ENCODE data around the gene CACNA1I.
A peak's percentile ranks its signal among the peaks of the same experiment; 100 is the strongest.
"Not testable (repeated sequence)": the region's sequence is repeated elsewhere in the genome, so short reads cannot be mapped to it uniquely, and the experiment has no call there.

CACNA1I gene

GRCh38 chr22:39570665-39571064, at the start of gene CACNA1I:
Gene CACNA1I (plus strand): TSS chr22:39570753. CDS start chr22:39570753, 0 bp downstream.
- DNase-seq (ENCODE audit: low spot score): no peak

GRCh38 chr22:39521106-39521885, 49.3 kb upstream of the CACNA1I start:
- DNase-seq (ENCODE audit: low spot score): not testable (repeated sequence)

- DNase-seq (ENCODE audit: low spot score): not testable (repeated sequence)
Observed at GRCh38 chr22:39522091-39522490, 48.5 kb upstream of the CACNA1I start.

- no peak for DNase-seq (ENCODE audit: low spot score)
Observed at GRCh38 chr22:39522567-39523300, 47.8 kb upstream of the CACNA1I start.

DNA sequence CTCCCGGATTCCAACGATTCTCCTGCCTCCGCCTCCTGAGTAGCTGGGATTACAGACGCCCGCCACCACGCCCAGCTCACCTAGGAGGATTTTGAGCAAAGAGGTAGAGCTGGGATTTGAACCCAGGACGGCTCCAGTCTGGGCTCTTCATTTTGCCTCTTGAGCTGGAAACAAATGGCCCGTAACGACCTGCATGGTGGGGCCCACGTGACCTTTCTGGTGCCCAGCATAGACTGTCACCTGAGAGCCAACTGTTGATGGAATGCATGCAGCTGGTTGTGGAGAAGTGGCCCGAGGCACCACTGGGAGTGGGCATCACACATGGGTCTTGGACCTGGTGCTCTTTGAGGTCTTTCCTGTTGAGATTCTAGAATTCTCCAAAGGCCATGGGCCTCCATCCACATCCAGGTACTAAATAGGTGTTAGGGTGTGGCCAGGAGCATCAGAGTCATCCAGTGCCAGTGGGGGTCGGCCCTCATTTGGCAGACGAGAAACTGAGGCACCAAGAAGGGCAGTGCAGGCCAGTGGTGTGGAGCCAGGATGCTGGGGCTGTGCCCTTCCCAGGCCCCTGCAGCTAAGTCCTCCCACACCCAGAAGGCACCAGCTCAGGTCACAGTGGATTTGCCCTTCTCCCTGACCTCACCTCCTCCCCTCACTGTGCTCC, 46.3 kb upstream of the CACNA1I start:
- DNase-seq (ENCODE audit: low spot score): no peak

DNA sequence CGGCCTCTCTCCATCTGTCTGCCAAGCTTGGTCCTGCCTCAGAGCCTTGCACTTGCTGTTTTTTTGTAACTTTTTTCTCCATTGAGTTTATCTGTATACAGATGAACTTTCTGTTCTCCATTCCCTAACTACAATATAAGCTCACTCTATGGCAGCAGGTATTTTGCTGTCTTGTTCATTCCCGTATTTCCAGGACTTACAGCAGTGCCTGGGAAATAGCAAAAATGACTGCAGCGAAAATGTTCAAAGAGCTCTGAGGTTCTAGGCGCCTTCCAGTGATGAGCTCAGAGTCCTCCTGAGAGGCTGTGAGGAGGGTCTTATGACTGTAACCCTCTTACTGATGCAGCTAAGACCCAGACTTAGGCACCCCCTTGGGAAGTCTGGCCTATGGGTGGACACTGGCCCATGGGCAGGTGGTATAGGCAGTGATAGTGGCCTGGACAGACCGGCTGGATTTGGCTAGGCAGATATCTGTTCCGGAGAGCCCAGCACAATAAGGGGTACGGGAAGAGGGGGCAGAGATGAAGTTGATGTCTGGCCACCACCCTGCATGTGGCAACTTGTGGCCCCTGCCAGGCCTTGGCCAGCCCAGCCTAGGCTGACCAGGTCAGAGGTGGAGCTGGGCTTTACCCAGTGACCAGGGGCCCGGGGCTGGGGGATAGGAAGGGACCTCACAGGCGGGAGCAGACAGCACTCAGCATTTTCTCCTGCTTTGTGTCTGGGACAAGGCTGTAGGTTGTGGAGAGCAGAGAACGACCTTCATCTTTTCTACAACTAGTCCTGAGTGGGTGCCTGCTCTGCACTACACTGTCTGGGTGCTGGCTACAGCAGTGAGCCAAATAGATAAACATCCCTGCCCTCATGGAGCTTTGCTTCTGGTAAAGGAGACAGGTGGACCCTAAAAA, 45.5 kb upstream of the CACNA1I start:
- DNase-seq (ENCODE audit: low spot score): no peak

DNA sequence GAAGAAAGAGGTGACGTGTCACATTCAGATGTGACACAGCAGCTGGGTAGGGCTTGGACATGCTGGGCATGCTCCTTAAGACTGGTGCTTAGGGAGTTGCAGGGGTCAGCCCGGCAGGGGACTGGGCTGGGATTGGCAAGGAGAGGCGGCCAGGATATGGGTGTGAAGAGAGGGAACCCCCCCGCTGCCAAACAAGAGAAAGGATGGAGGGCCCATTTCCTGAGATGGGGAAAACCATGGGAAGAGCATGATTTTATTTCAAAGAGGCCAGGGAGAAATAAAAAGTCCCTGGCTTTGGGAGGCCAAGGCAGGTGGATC, 44.9 kb upstream of the CACNA1I start:
- no peak for DNase-seq (ENCODE audit: low spot score)

DNA sequence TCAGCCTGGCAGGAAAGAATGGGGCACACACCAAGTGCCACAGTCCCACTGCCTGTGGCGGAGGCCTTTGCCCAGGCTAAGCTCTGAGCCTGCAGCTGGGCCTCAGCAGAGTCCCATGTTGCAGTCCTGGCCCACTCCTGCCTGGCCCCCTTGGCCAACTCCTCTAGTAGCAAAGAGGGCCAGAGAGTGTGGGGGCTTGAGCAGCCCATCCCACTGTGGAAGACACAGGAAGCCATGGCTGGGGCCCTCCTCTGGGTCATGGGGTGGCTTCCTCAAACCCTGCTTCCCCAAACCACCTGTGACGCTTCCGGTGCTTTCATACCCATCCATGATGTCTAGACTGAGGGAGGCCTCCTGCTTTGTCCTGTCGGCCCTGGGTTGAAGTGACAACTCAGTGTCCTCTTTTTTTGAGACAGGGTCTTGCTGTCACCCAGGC, 43.8 kb upstream of the CACNA1I start:
- DNase-seq (ENCODE audit: low spot score): no peak

DNA sequence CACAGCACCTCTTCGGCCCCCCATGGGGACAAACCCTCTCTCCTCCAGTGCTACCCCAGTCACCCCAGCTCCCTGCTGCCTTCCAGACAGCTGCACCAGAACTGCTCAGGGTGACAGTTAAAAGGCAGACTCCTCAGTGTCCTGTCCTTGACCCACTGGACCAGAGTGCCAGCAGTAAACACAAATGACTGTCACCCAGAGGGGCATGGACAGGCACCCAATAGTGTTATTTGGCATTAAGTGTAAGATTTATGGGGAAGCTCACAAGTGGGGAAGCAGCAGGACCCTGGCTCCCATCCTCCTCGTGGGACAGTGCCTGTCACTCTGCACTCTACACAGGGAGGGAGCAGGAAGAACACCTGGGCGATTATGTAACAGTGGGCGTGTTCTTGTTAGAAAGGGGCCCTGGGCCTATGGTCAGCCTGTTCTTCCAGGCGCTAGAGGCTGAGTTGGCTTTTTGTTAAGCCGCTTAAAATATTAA, 43.0 kb upstream of the CACNA1I start:
- no peak for DNase-seq (ENCODE audit: low spot score)

GRCh38 chr22:39528080-39528661, 42.4 kb upstream of the CACNA1I start:
- no peak for DNase-seq (ENCODE audit: low spot score)

GRCh38 chr22:39528681-39529486, 41.7 kb upstream of the CACNA1I start:
- DNase-seq (ENCODE audit: low spot score): peak; percentile 89

- no peak for DNase-seq (ENCODE audit: low spot score)
Observed at GRCh38 chr22:39529487-39529851, 41.1 kb upstream of the CACNA1I start.

DNA sequence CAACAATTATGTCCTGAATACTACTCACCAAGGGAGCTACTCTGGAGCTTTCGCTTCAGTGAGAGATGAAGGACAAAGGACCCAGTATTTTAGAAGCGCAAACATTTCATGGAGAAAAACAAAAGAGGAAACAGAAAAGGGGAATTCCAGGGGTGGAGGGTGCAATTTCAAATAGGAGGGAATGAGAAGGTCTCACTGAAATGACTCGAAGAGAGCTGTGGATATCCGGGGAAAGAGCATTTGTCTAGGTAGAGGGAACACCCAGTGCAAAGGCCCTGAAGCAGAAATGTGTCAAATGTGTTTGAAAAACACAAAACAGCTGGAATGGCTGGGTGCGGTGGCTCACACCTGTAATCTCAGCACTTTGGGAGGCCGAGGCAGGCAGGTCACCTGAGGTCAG, 40.4 kb upstream of the CACNA1I start:
- DNase-seq (ENCODE audit: low spot score): no peak

GRCh38 chr22:39530692-39531331, 39.7 kb upstream of the CACNA1I start:
- no peak for DNase-seq (ENCODE audit: low spot score)

GRCh38 chr22:39532215-39533073, 38.1 kb upstream of the CACNA1I start, which contains the start of gene RPS19BP1:
Gene RPS19BP1 (minus strand): TSS chr22:39532748. CDS start chr22:39532738, 10 bp downstream.
- DNase-seq (ENCODE audit: low spot score): peak; percentile 98

DNA sequence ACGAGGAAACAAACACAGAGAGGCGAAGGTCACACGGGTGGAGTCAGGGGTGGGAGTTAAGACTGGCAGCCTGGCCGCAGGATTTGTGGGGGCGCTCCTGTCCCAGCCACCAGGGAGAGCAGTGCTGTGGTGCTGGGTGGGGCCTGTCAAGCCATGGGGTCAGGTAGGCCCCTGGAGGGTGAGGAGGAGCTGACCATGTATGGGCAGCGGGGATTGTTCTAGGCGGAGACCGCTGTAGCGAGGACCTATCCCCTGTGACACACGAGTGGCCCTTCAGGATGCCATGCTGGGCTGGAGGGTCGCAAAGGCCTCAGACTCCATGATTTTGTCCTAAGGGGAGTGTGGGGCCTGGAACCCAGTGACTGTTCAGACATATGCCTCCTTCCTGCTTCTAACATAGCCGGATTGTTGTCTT, 36.5 kb upstream of the CACNA1I start:
- no peak for DNase-seq (ENCODE audit: low spot score)

GRCh38 chr22:39534591-39535356, 35.8 kb upstream of the CACNA1I start:
- peak; percentile 67 for DNase-seq (ENCODE audit: low spot score)

DNA sequence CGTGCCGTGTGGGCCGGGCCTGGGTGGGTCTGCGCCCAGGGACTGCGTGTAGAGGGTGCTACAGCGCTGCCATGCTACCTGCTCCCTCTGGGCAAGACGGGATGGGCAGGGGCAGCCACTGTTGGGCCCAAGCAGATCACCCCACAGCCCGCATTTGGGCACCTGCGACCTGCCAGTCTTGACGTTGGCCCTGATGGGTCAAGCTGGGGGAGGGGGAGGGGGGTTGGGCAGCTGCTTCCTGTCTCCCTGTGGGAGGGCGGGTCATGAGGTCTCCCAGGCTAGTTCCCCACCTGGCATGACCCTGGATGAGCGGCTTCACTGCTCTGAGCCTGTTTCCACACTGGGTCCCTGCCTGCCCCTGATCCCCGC, 35.2 kb upstream of the CACNA1I start:
- no peak for DNase-seq (ENCODE audit: low spot score)

All from globus pallidus (tissue), 1 donor.